Smooth muscle cell (in vitro differentiated cells): Measurements from ENCODE around the gene WIPF2. TPM values are rescaled to one million over a fixed set of nuclear protein-coding genes. Genes with fewer than 3 reads are reported as not detected.
"Not testable (repeated sequence)": the region's sequence is repeated elsewhere in the genome, so short reads cannot be mapped to it uniquely, and the experiment has no call there.

ENCODE experiments used
- DNase-seq: peaks from one replicate; lab custom pipeline; 2025; ENCODE audit not compliant: unreplicated experiment; lab: John Stamatoyannopoulos, UW
- H2AFZ ChIP-seq: fragments of 200-600 bp; sonication (generic); 2 replicates; pipeline ENCODE4 v1.6.0; 2016; ENCODE audit warnings: antibody characterized with exemption, low read depth, mild to moderate bottlenecking
- H3F3A ChIP-seq: fragments of 200-600 bp; sonication (generic); 2 replicates; pipeline ENCODE4 v1.6.0; 2017; ENCODE audit warnings: antibody characterized with exemption, low read depth
- H3K27ac ChIP-seq: fragments of 200-600 bp; sonication (generic); 2 replicates; pipeline ENCODE4 v1.5.1; 2016; ENCODE audit warnings: low read depth, mild to moderate bottlenecking
- H3K27me3 ChIP-seq: fragments of 200-600 bp; sonication (generic); 2 replicates; pipeline ENCODE4 v1.6.1; 2016; ENCODE audit warnings: low read depth, mild to moderate bottlenecking
- H3K36me3 ChIP-seq: fragments of 200-600 bp; sonication (generic); 2 replicates; pipeline ENCODE4 v1.5.1; 2016; ENCODE audit warnings: low read depth
- H3K4me1 ChIP-seq: fragments of 200-600 bp; sonication (generic); 2 replicates; pipeline ENCODE4 v1.5.1; 2016; ENCODE audit warnings: low read depth
- H3K4me2 ChIP-seq: fragments of 200-600 bp; sonication (generic); 2 replicates; pipeline ENCODE4 v1.6.0; 2016; ENCODE audit warnings: mild to moderate bottlenecking
- H3K4me3 ChIP-seq: fragments of 200-600 bp; sonication (generic); 2 replicates; pipeline ENCODE4 v1.5.1; 2016; ENCODE audit warnings: mild to moderate bottlenecking
- H3K79me2 ChIP-seq: fragments of 200-600 bp; sonication (generic); 2 replicates; pipeline ENCODE4 v1.6.0; 2016; ENCODE audit warnings: low read depth, mild to moderate bottlenecking
- H3K9ac ChIP-seq: fragments of 200-600 bp; sonication (generic); 2 replicates; pipeline ENCODE4 v1.6.0; 2016; ENCODE audit warnings: low read depth
- H3K9me3 ChIP-seq: fragments of 200-600 bp; sonication (generic); replicated peaks from 2 replicates; pipeline ENCODE4 v1.5.1; 2016; ENCODE audit warnings: low read depth
- H4K20me1 ChIP-seq: fragments of 200-600 bp; sonication (generic); 2 replicates; pipeline ENCODE4 v1.6.0; 2016; ENCODE audit warnings: low read depth
- CTCF ChIP-seq: fragments of 200-600 bp; sonication (generic); IDR thresholded peaks from 2 replicates; pipeline ENCODE4 v1.5.1; 2017; ENCODE audit warnings: borderline replicate concordance, mild to moderate bottlenecking, antibody characterized with exemption; ENCODE audit not compliant: insufficient read depth, poor library complexity, severe bottlenecking
- WGBS: methylation state at CpG from one replicate; pipeline ENCODE4 v1.1.7; 2016; ENCODE audit warnings: low lambda C conversion rate; 5-methylcytosine and 5-hydroxymethylcytosine counted together
- polyA plus RNA-seq: library from polyadenylated mRNA; unstranded; fragments of >200 nt; fragmentation: Nextera tagmentation; extraction: Ambion mirVana; gene quantifications from 2 replicates; pipeline ENCODE4 v1.2.1, GENCODE V29; 2016
- total RNA-seq: library from RNA; depleted of rRNA; stranded (reverse); fragments of >200 nt; gene quantifications from 2 replicates; pipeline ENCODE4 v1.2.3, GENCODE V29; 2014

Gene WIPF2
- total and polyA plus RNA-seq, 2 experiments from 2014 or later, result 6.7 to 13.9 TPM

- Histone ChIP-seq H3K27me3 (no peaks in the 10 kb centered on the region), H3K36me3 (no peaks in the 10 kb centered on the region), H3K4me3 (peak overlapping the region; percentile 88), H3F3A (no peaks in the 10 kb centered on the region), H3K9ac (peak overlapping the region; percentile 91), H2AFZ (peak overlapping the region; percentile 83), H3K4me2 (peak overlapping the region; percentile 88), H3K4me1 (no peaks in the 10 kb centered on the region), H4K20me1 (peaks cover 11% of the 10 kb centered on the region), H3K27ac (peak overlapping the region; percentile 95), H3K79me2 (peaks cover 26% of the 10 kb centered on the region), H3K9me3 (no peaks in the 10 kb centered on the region)
- no peak for DNase-seq
- 76% methylated on average over 7 of the region's 7 CpGs for WGBS
- TF ChIP-seq CTCF, result no peak
Measured at GRCh38 chr17:40218006-40218739, 931 bp upstream of the WIPF2 start.

GRCh38 chr17:40219594-40220338 lies 662 bp downstream of the WIPF2 start:
- 9% methylated on average over 19 of the region's 24 CpGs for WGBS
- no peak for TF ChIP-seq CTCF
- H3K79me2 ChIP-seq, result peaks cover 40% of the 10 kb centered on the region
- H3K4me1 ChIP-seq, result no peaks in the 10 kb centered on the region
- H4K20me1 ChIP-seq, result peaks cover 26% of the 10 kb centered on the region
- H3K27ac ChIP-seq, result peak overlapping the region; percentile 95
- no peaks in the 10 kb centered on the region for H3K36me3 ChIP-seq
- H3K9ac ChIP-seq, result peak overlapping the region; percentile 91
- H2AFZ ChIP-seq, result peak overlapping the region; percentile 65
- no peaks in the 10 kb centered on the region for H3F3A ChIP-seq
- H3K9me3 ChIP-seq, result no peaks in the 10 kb centered on the region
- no peaks in the 10 kb centered on the region for H3K27me3 ChIP-seq
- no peak for DNase-seq
- H3K4me2 ChIP-seq, result peak overlapping the region; percentile 88
- H3K4me3 ChIP-seq, result peak overlapping the region; percentile 88

GRCh38 chr17:40224718-40225550 lies 5.8 kb downstream of the WIPF2 start:
- H3K4me3 ChIP-seq, result no peak overlapping the region
- H2AFZ ChIP-seq, result no peak overlapping the region
- H3K27ac ChIP-seq, result no peak overlapping the region
- H3K79me2 ChIP-seq, result peaks cover 82% of the 10 kb centered on the region
- H3K9me3 ChIP-seq, result no peaks in the 10 kb centered on the region
- WGBS, result 91% methylated on average over 5 of the region's 5 CpGs
- H3K4me2 ChIP-seq, result no peak overlapping the region
- H4K20me1 ChIP-seq, result peaks cover 70% of the 10 kb centered on the region
- H3K27me3 ChIP-seq, result no peaks in the 10 kb centered on the region
- DNase-seq, result no peak
- no peak overlapping the region for H3K9ac ChIP-seq
- no peaks in the 10 kb centered on the region for H3K4me1 ChIP-seq
- H3K36me3 ChIP-seq, result no peaks in the 10 kb centered on the region
- no peak for TF ChIP-seq CTCF
- H3F3A ChIP-seq, result peaks cover 3% of the 10 kb centered on the region

GRCh38 chr17:40229146-40229545 lies 10.0 kb downstream of the WIPF2 start:
- H2AFZ ChIP-seq, H3K4me1 ChIP-seq, H3F3A ChIP-seq, H3K27me3 ChIP-seq, DNase-seq, H3K27ac ChIP-seq, H3K4me2 ChIP-seq, H3K9me3 ChIP-seq, H3K9ac ChIP-seq, H3K36me3 ChIP-seq, H3K4me3 ChIP-seq: not testable (repeated sequence)
- Histone ChIP-seq H3K79me2 (peaks cover 90% of the 10 kb centered on the region), H4K20me1 (peaks cover 93% of the 10 kb centered on the region)
- WGBS, result 98% methylated on average over 14 of the region's 14 CpGs
